HG02970 (cell line): ENCODE results near the gene LRRC28.

Experiments used
- ATAC-seq: cut with Tn5 transposase; IDR thresholded peaks from one replicate; pipeline ENCODE4 v1.9.1; 2021; ENCODE audit warnings: mild to moderate bottlenecking, moderate library complexity, moderate number of reproducible peaks; ENCODE audit not compliant: unreplicated experiment, low FRiP score

LRRC28 gene

DNA sequence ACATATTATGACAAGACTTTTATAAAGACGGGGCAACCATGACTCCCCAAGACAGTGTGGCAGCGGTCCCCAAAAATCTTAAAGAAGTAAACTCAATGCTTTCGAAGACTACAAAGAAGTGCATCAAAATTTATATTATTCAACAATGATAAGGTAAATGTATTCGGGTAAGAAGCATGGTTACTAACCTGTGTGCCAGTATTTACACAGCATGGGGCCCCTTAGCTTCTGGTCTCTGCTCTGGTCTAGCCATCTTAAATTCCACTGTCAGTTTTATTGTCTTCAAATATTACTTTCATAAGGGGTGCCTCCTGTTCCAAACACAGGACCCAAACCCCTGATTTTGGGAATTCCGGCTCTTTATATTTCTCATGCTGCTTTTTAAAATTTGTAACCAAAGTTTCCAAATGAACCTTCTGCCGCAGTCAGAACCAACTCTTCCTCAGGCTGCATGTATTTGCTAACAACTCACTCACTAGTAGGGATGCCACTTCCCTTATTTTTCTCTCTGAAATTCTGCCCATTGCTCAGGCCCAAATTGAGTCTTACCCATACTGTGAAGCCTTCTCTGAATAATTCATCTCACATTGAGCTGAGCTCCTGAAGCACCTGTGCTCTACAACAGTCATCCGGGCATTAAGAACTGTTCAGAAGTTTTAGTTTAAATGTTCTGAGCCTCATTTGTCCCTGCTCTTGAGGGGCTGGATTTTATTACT is 3.1 kb upstream of the LRRC28 start:
- no peak for ATAC-seq

DNA sequence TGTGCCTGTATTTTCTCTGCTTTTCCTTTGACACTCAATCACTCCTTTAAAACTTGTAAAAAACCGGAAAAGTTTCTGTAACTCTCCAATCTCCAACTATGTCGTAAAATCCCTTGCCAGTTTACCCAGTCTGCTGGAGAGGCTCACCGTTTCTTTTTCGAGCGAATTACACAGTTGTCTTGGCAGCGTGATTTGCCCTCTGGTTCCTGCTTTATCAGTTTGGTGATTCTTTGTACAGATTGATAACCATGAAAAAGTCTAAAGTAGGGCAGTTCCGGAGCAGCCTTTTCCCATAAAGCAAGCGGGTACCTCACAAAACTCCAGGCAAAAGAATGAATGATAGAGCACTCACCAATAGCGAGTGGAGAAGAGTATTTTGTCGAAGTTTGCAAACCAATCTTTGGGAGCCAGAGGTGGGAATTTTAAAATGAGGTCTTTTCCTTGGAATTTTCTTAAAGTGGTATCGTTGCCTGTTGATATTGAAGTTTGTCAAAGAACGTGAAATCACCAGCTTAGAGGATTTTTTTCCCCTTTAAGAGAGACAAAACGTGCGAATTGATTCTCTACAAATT is 1.9 kb upstream of the LRRC28 start, which contains the start of gene TTC23:
Gene TTC23, minus strand, starts transcription at position 312 of the 572 bp plus-strand sequence. CDS start 20,869 bp downstream, outside the sequence.
- ATAC-seq = no peak

DNA sequence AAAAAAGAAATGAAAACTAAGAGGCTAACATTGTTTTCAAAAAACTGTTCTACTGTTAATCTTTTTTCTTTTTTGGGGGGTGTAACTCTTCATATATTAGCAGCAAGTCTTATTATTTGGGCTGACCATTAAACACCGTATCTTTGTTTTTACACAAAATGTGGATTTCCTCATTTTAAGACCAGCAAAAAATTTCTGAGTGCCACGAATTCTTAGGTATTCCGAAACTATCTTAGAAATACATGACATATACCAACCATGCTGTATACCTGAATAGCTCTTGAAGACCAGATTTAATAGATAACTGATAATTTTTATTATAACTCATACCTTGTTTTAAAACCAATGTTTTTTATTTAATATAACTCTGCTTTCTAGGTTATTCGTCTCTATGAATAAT is 1.3 kb upstream of the LRRC28 start:
- no peak for ATAC-seq

DNA sequence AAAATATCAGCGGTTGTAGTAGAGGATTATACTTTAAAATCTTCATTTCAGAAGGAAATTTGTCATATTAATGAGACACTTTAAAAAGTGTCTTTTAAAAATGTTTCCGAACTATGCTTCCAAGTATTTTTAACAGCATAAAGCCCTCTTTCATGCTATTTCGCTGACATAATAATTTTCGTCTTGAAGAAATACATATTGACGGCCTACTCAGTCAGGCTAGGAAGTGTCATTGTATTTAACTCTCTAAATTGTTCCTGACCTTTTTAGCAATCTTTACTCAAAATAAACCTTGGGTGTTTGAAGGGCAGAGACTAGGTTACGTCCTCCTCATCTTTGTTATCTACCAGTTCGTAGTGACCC is 806 bp upstream of the LRRC28 start:
- no peak for ATAC-seq

DNA sequence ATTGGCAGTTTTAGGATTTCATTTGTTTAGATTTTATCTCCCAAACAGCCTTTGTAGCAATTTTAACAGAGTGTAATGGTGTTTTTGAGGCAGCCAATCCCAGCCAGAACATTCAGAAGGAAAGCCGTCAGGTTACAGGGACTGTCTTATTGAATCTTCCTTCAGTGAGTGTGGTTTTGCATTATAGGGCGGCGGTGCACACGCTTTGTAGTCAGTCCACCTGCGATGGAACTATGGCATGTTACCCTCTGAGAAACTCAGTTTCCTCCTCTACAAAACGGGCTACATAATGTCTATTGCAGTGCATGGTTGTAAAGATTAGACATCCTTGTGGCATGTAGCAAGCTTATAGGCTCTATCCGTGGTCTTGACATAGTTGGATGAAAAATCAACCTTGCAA is 1.0 kb downstream of the LRRC28 start:
- no peak for ATAC-seq

DNA sequence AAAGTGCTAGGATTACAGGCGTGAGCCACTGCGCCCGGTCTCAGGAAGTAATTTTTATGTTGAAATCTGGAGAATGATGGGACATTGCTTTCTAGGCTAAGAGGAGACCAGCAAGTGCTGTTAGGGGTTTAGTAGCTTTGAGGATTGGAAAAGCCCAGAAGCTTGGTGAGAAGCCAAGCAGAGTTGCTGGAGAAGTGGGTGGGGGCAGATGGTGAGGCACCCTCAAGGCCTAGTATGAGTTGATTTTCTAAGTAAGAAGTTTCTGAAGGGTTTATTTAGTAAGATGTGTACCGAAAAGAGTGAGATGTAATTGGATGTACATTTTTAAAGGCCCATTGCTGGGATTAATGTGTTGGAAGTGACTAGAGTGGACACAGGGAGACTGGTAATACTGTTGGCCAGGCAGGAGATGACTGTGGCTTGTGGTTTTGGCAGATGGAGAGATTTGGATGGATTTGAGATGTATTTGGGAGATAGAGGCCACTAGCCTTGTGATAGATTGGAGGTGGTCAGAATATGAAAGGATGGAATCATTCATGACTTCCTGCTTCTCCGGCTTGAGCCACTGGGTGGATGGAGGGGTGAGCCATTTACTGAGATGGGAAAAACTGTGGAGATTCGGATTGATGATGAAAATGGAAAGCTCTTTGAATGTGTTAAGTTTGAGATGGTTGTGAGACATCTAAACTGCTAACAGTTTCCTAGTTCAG is 2.3 kb downstream of the LRRC28 start:
- ATAC-seq = no peak

DNA sequence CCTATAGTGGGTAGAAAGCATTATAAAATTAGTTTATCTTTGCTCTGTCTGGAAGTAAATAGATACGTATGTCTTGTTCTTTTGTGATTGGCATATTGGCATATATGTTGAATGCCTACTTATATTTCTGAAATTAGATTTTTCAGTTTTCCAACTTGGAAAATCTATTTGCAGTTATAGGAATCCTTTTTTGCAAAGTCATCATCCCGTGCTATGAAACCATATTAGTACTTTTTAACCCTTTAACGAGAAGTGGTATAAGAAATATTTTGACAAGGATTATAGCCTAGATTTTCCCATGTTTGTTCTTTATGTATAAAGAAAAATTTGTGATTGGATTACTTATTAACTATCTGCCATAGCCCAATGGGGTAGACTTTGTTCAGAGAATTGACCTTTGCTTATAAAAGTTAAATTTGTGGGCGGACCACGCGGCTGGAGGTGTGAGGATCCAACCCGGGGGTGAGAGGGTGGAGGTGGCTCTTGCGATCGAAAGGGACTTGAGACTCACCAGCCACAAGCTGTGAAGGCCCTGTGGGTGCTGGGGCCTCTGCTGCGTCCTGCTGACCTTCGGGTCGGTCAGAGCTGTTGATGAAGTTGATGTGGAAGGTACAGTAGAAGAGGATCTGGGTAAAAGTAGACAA is 5.9 kb downstream of the LRRC28 start:
- ATAC-seq = no peak

DNA sequence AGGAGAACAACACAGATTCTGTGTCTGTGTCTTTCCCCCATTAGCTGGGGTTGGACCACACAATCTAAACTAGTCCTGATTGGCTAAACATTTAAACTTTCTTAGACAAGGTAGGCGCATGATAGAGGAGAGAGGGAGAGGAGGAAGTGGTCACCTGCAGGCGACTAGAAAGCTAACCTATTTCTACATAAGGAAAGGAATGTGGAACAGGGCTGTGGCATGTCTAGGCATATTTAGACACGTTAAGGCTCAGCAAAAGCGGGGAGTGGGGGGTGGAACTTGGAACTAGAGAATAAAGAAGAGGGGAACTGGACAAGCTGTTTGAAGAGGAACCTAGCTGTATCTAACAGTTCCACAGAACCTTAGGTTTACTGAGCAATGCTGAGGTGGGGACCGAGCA is 12.8 kb downstream of the LRRC28 start:
- no peak for ATAC-seq

DNA sequence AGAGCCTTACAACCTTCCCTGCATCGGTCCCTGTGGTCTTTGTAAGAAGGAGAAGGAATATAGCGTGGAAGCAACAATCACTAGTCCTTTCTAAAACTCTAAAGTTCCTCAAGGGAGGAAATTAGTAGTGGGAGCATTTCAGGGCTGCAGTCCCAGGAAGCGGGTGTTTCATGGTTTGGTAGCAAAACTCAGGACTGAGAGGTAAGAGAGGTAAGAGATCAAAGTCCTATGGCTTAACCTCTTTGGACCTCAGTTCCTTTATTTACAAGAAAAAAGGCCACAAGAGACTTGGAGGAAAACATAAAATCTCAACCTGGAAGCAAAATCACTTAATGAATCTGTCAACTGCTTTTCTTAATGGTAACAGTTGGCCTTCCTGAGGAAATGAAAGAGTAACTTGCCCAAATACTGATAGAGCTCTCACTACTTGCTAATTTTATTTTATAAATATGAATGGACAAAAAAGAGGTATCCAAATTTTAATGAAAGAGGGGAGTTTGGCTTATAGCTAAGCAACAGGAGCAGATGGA is 14.3 kb downstream of the LRRC28 start:
- ATAC-seq = no peak

DNA sequence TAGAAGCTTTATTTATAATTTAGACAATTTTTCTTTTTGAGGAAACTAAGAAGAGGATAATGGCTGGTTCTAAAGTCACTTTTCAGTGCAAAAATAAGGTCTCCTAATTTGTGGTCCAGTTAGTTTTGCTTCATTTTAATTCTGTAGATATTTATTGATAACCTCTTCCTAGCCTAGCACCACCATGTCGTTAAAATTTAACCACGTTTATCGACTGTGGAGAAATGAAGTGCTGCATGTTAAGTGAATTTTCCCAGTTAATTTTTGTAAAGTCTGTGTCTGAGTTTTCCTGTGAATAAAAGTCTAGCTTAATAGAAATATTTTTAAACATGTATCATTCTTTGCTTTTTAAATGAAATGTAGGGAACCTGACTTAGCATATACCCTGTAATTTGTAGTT is 16.7 kb downstream of the LRRC28 start:
- ATAC-seq = no peak

DNA sequence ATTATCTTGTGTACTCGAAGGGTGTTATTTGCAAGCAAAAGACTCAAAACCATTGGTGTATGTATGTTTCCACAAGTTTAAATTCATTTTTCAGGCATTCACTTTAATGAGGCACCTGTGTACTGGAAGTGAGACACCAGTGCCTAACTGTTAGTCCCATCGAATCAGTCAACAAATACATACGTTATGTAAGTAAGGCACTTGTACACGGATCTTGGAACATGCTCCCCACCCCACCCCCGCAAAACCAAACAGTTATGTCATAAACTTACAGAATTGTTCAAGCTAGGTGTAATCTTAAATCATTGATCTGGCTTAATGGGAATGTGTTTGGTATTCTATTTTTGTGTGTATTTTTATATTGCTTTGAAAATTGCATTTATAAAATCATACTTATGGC is 17.1 kb downstream of the LRRC28 start:
- ATAC-seq = no peak

DNA sequence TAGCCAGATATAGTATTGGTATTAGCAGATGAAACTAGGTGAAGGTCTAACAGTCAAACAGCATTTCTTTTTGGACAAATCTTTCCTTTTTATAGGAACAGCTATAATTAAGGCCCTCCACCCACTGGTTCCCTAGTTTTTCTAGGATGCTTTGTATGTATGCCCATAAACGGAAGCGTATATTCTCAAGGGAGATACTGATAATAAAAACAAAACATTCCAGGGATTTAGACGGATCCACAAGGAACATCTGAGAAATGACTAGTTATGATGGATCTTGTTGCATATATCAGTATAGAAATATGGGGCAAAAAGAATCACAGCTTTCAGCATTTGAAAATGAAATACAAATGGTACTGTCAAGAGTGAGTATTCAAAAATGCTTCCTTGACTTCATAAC is 22.5 kb downstream of the LRRC28 start:
- no peak for ATAC-seq

DNA sequence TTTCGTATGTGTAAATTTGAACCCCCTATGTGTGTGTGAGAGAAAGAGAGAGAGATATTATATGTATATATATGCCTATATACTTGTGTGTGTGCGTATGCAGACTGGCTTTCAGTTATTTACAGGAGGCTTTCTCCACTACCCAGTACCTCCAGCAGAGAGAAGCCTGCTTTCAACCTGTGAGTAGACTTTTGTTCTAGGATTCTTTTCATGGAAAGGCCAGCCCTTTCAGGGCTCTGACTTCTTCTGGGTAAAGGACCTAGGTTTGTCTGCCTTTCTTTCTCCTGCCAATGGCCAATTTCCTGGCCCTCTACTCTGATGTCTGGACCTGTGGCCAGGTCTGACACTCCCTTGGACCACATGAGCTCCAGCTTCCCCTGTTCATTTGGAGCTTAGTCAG is 23.8 kb downstream of the LRRC28 start:
- no peak for ATAC-seq

DNA sequence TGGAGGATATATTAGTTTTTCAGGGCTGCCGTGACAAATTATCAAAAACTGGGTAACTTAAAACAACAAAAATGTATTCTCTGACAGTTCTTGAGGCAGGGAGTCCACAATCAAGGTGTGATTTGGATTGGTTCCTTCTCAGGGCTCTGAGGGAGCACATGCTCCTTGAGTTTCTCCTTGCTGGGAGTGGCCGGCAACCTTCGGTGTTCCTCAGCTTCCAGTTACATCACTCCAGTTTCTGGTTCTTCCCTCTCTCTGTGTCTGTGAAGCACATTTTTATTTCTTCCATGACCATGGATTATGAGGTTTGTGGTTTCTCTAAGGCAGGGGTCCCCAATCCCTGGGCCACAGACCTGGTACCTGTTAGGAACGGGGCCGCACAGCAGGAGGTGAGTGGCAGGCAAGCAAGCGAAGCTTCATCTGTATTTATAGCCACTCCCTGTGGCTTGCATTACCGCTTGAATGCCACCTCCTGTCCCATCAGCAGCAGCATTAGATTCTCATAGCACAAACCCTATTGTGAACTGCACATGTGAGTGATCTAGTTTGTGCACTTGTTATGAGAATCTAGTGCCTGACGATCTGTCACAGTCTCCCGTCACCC is 24.3 kb downstream of the LRRC28 start:
- ATAC-seq = no peak

DNA sequence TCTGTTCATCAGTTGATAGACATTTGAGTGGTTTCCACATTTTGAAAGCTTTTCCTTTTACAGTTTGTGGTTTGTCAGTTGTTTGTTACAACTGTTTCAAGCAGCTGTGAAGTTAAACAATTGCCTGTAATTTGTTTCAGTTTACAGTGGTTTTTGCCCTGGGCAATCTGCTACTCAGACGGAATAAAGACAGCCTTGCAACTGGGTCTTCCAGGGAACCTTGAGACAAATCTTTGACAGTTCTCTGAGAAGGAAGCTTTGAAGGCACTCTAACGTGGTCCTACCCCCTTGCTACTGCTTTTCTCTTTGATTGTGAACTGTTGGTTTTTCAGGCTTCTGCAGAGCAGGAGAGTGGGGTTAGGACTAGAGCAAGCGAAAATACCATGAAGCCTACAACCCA is 28.0 kb downstream of the LRRC28 start:
- no peak for ATAC-seq

DNA sequence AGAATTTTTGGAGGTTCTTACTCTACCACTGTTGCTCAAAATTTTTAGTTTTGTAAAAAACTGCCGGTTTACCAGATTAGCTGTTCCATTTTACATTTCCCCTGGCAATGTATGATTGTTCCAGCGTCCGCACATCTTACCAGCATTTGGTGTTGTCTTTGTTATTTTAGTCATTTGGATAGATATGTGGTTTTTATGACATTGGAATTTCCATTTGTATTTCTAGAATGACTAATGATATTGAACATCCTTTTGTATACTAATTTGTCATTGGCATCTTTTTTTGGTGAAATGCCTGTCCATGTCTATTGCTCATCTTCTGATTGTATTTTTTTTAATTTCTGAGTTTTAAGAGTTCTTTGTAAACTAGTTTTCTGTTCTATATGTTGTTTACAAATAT is 28.5 kb downstream of the LRRC28 start:
- no peak for ATAC-seq

DNA sequence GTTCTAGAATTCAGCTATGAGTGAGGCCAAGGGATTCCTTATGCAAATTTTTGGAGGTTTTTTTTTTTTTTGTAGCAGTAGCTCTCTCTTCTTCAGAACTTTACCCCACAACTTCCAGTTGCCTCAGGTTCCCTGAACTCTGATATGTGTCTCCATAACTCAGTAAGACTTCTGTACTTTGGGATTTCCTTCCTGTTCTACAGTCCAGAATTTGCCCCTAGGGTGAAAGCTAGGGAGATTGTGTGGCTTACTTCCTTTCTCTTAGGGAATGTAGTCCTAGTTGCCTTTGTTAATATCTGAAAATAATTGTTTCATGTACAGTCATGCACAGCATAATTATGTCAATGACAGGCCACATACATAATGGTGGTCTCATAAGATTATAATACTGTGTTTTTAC is 30.8 kb downstream of the LRRC28 start:
- no peak for ATAC-seq

DNA sequence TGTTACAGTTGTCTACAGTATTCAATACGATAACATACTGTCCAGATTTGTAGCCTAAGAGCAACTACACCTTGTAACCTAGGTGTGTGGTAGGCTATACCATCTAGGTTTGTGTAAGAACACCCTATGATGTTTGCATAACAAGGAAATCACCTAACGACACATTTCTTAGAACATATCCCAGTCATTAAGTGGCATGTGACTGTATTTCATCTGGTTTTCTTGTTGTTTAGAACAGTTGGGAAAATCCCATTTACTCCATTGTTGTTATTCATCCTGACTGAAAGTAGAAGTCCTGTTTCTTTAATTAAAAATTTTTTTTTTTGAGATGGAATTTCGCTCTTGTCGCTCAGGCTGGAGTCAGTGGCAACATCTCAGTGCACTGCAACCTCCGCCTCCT is 31.3 kb downstream of the LRRC28 start:
- no peak for ATAC-seq

DNA sequence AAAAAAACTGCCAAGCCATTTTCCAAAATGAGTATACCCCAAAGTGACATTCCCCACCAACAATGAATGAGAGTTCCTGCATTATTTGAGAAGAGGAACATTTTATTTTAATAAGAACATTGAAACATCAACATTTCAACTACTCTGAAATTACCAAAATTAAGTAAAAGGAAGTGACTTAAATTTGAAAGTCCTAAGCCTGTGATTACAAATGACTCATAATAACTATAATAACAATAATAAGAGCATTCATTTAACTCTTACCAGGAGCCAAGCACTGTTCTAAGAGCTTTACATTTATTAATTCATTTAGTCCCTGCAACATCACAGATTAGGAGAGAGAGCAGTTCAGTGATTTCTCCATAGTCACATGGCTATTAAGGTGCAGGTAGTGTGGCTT is 32.4 kb downstream of the LRRC28 start:
- no peak for ATAC-seq

DNA sequence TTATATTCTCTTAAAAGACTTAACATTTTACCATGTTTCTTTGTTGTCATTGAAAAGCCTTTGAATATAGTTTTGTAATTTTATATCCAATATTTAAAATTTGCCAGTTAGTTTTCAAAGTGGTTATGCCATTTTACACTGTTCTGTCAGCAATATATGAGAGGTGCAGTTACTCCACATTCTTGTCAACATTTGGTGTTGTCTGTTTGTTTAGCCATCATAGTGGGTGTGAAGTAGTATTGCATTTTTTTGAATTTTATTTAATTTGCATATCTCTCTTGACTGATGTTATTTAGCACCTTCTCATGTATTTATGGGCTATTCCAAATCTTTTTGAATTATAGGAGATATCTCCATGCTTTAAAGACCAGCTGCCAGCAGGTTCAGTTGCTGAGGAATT is 40.4 kb downstream of the LRRC28 start:
- ATAC-seq = no peak

DNA sequence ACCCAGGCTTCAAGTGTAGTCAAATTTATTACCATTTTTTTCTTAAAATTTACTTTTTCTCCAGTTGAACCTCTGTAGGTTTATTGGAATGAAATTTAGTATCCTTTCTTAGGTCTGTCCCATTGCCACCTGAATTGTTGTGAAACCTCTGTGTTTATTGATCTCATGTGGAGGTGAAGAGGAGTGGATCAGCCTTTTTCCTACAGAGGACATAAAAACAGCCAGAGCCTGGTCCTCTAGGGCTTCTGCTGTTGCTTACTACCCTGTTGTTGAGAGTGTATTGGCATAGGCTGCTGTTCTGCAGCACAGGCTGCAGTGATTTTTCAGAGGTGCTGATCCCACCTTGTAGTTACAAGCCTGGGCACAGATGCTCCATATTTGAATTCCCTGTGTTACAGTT is 44.6 kb downstream of the LRRC28 start:
- no peak for ATAC-seq
